ENCODE results near the gene KLF11. TPM values are rescaled to one million over a fixed set of nuclear protein-coding genes. Genes with fewer than 3 reads are reported as not detected.

The KLF11 gene
- total RNA-seq = 23.5 TPM

DNA sequence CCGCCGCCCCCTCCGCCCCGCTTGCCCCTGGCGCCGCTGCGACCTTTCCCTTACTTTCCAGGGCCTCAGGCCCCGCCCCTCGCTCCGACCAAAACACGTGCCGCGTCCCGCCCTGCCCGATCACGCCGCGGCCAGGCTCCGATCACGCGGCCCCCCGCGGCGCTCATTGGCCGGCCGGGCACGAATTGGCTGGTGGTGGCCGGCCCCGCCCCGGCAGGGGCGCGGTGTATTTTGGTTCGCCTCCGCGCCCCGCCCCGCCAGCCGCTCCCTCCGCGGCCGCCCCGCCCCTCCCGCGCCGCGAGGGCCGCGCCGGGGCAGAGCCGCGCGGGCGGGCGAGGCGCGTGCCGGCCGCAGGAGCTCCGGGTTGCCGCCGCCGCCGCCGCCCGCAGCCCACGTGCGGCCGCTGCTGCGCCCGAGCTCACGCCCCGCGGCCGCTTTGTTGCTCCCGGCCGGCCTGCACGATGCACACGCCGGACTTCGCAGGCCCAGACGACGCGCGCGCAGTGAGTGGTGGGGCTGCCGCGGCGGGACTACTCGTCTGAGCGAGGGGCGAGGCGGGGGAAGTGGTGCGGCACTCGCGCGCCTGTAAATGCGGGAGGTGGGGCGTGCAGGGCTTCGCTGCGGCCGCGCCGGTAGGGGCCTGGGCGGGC lies at the start of gene KLF11:
Gene KLF11 (plus strand): TSS at position 295 of the 650 bp plus-strand sequence. CDS start 167 bp downstream, at position 462.
- DNase-seq (ENCODE audit: low spot score) (peak; percentile 96), ATAC-seq (peak; percentile 80)
- intact Hi-C loops (cut with DNase I) = no loop called here

- DNase-seq (ENCODE audit: low spot score) (no peak), ATAC-seq (no peak)
- intact Hi-C loops (cut with DNase I) = no loop called here
Measured at GRCh38 chr2:9994462-9994861, 48.9 kb upstream of the KLF11 start.

GRCh38 chr2:9995059-9995458 lies 48.3 kb upstream of the KLF11 start:
- DNase-seq (ENCODE audit: low spot score) (no peak), ATAC-seq (no peak)
- intact Hi-C loops (cut with DNase I) = no loop called here

- no peak for DNase-seq (ENCODE audit: low spot score)
- intact Hi-C loops (cut with DNase I) = no loop called here
- ATAC-seq = no peak
Measured at GRCh38 chr2:9996321-9996720, 47.0 kb upstream of the KLF11 start.

- no peak for DNase-seq (ENCODE audit: low spot score)
- no peak for ATAC-seq
- intact Hi-C loops (cut with DNase I) = no loop called here
Measured at GRCh38 chr2:9997936-9998335, 45.4 kb upstream of the KLF11 start.

DNA sequence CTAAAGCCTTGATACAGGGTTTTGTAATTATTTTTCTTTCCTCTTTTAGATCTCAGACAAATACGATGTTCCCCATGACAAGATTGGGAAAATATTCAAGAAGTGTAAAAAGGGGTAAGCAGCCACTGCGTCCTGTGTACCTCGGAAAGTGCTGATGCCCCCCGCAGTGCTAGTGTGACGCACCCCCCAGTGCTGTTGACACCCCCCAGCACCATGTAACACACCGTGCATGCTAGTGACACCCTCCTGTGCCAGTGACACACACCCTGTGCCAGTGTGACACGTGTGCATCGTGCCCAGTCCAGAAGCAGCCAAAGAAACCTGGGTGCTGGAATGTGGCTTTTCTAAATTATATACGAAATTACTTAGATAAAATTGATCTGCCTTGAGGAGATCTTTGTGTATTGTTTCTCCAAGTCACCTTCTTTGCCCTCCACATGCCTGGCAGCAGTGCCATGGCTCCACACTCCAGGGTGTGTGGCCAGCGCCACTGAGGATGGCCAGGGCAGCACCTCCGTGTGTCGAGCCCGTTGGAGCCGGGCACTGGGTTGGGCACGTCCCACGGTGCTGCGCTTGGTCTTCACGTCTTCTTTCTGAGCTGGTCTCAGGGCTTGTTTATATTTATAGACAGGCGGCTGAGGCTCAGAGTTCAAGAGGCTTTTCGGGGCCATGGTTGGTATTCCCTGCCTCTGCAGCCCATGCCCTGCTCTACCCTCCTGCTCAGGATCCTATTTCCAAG lies 44.3 kb upstream of the KLF11 start:
- ATAC-seq = no peak
- DNase-seq (ENCODE audit: low spot score) = no peak
- intact Hi-C loops (cut with DNase I) = no loop called here

GRCh38 chr2:9999693-10000092 lies 43.7 kb upstream of the KLF11 start:
- ATAC-seq (no peak), DNase-seq (ENCODE audit: low spot score) (no peak)
- intact Hi-C loops (cut with DNase I) = no loop called here

DNA sequence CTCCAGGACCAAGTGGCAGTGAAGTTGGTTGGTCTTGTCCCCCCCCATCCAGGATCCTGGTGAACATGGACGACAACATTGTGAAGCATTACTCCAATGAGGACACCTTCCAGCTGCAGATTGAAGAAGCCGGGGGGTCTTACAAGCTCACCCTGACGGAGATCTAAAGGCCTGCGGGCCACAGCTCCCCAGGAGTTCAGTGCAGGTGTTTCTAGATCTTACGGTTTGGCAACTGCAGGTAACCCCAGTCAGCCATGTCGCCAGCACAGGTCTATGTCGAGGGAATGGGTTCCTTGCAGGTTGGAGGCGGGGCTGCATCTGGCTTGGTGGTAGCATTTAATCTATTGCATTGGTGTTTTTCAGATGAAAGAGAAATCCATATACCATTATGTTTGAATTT lies 42.8 kb upstream of the KLF11 start:
- intact Hi-C loops (cut with DNase I) = no loop called here
- DNase-seq (ENCODE audit: low spot score) (no peak), ATAC-seq (no peak)

DNA sequence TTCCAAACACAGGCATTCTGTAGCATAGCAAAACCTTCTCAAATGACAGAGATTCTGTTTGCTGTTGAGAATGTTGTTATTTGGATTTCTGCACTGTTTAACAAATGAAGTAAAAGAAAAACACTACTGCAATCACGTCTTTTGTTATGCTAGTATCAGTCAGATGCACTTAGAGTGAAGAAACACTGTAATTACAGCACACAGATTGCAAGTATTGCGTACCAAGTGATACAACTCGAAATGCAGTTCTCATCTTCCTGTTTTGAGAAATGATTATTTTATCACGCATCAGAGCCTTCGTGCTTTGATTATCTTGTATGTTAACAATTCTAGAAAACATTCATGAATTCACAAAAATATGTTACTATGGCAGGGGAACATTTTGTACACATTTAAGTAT lies 41.8 kb upstream of the KLF11 start:
- no peak for DNase-seq (ENCODE audit: low spot score)
- intact Hi-C loops (cut with DNase I) = no loop called here
- ATAC-seq = no peak

- intact Hi-C loops (cut with DNase I) = loop anchor here (1.0 kb wide), 1 partner anchor 21 kb away; no protein-coding TSS in a partner anchor
- ATAC-seq (no peak), DNase-seq (ENCODE audit: low spot score) (no peak)
Measured at GRCh38 chr2:10002109-10002508, 41.2 kb upstream of the KLF11 start.

- intact Hi-C loops (cut with DNase I) = loop anchor here (1.0 kb wide), 1 partner anchor 21 kb away; no protein-coding TSS in a partner anchor
- DNase-seq (ENCODE audit: low spot score) = no peak
- no peak for ATAC-seq
Measured at GRCh38 chr2:10002681-10003080, 40.7 kb upstream of the KLF11 start.

DNA sequence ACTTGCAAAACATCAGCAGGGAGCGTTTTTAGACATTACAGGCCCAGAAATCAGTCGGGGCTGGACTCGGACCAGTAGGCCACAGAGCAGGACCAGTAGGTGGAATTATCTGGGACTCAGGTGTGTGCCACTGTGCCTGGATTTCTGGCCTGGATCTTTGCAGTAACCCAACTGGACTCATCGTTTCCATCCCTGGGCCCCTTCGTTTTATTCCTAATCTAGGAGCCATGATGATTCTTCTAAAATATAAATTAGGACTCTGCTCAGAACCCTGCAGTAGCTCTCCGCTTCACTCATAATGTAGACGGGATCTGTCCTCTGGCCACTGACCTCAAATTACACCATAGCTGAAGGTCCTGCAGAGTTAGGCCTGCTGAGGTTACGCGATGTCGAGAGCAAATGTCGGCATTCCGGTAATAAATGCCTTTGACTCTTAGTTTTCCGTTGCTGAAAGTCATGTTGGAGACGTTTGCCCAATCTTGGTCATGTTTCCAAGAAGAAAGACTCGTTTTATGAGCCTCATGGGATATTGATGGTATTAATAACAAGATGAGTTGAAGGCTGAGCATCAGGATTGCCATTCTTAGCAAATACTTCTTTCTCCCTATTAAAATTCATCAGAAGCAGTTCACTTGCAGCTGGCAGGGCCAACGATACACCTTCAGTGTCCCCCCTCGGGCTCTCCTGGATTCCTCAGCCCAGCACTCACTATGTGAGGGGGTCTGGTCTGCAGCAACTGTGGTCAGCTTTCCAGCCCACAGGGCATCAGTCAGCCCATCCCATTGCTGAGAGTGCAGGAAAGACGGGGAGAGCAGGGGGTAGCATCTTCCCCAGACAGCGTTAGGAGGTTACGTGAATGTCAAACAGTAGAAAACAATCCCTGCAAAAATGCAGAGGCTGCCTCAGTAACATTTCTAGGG lies 39.9 kb upstream of the KLF11 start:
- intact Hi-C loops (cut with DNase I) = no loop called here
- no peak for ATAC-seq
- no peak for DNase-seq (ENCODE audit: low spot score)

DNA sequence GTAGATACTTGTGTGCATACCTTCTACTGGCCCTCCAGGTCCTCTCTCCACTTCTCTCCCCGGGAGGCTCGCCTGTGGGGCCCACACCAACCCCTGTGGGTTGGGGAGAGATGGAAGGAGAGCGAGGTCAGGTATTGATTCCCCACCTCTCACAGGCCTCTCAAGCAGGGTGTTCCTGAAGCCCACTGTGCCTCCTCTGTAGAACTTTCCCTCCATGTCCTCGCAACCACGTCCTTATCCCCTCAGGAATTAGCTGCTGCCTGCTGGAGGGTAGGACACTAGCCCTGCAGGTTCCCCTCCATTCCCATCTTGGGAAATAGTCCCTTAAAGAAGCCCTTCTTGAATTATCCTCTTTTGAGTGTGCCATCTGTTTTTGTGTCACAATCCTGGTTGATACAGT lies 38.9 kb upstream of the KLF11 start:
- DNase-seq (ENCODE audit: low spot score) (no peak), ATAC-seq (no peak)
- intact Hi-C loops (cut with DNase I) = no loop called here

- DNase-seq (ENCODE audit: low spot score) (no peak), ATAC-seq (no peak)
- intact Hi-C loops (cut with DNase I) = no loop called here
Measured at GRCh38 chr2:10004836-10005235, 38.5 kb upstream of the KLF11 start.

DNA sequence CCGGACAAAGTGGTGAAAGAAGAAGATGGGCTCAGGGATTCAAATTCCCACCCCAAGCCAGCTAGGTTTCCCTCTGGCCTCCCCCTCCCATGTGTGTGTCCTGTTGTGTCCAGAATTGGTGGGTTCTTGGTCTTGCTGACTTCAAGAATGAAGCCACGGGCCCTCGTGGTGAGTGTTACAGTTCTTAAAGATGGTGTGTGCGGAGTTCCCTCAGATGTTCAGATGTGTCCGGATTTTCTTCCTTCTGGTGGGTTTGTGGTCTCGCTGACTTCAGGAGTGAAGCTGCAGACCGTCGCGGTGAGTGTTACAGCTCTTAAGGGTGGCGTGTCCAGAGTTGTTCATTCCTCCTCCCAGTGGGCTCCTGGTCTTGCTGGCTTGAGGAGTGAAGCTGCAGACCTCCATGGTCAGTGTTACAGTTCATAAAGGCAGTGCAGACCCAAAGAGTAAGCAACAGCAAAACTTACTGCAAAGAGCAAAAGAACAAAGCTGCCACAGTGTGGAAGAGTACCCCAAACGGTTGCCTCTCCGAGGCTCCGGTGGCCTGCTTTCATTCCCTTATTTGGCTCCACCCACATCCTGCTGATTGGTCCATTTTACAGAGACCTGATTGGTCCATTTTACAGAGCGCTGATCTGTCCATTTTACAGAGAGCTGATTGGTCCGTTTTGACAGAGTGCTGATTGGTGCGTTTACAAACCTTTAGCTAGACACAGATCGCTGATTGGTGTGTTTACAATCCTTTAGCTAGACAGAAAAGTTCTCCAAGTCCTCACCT lies 37.7 kb upstream of the KLF11 start:
- ATAC-seq = no peak

GRCh38 chr2:10006236-10007161 lies 36.9 kb upstream of the KLF11 start:
- ATAC-seq (no peak), DNase-seq (ENCODE audit: low spot score) (peak; percentile 56)

More for the DNA sequence above, 37.7 kb upstream of the KLF11 start:
- intact Hi-C loops (cut with DNase I) = no loop called here
- peak; percentile 1 for DNase-seq (ENCODE audit: low spot score)

DNA sequence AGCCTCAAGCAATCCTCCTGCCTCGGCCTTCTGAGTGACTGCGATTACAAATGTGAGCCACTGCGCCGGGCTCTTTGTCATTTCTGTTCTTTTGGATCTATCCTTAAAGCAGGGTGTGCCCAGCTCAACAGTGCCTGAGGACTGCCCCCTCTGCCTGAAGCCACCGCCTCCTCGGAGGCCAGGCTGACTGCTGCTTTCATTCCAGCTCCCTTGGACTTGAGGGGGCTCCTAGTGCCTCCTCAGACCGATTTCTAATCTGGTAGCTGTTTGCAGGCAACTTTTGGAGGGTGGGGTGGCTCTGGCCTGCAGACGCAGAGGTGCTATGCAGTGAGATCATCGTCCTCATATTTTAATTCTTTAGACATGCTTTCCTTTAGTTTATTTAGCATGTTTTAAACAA lies 35.9 kb upstream of the KLF11 start:
- ATAC-seq (no peak), DNase-seq (ENCODE audit: low spot score) (peak; percentile 45)
- intact Hi-C loops (cut with DNase I) = no loop called here

More at GRCh38 chr2:10006236-10007161, 36.9 kb upstream of the KLF11 start:
- intact Hi-C loops (cut with DNase I) = no loop called here

Measured in sciatic nerve (tissue), 2 donors.